Measurements from ENCODE around the gene PSRC1.

Gene PSRC1

DNA sequence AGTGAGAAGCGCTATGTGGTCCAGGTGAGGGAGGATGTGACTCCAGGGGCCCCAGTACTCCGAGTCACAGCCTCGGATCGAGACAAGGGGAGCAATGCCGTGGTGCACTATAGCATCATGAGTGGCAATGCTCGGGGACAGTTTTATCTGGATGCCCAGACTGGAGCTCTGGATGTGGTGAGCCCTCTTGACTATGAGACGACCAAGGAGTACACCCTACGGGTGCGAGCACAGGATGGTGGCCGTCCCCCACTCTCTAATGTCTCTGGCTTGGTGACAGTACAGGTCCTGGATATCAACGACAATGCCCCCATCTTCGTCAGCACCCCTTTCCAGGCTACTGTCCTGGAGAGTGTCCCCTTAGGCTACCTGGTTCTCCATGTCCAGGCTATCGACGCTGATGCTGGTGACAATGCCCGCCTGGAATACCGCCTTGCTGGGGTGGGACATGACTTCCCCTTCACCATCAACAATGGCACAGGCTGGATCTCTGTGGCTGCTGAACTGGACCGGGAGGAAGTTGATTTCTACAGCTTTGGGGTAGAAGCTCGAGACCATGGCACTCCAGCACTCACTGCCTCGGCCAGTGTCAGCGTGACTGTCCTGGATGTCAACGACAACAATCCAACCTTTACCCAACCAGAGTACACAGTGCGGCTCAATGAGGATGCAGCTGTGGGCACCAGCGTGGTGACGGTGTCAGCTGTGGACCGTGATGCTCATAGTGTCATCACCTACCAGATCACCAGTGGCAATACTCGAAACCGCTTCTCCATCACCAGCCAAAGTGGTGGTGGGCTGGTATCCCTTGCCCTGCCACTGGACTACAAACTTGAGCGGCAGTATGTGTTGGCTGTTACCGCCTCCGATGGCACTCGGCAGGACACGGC is 31.4 kb downstream of the PSRC1 start:
- H3K4me3 ChIP-seq (ENCODE audit: control insufficient read depth, low read depth, low read length) = no peak overlapping the region
- no peak for DNase-seq (ENCODE audit: low read depth)
- TF ChIP-seq, protein P1, sequence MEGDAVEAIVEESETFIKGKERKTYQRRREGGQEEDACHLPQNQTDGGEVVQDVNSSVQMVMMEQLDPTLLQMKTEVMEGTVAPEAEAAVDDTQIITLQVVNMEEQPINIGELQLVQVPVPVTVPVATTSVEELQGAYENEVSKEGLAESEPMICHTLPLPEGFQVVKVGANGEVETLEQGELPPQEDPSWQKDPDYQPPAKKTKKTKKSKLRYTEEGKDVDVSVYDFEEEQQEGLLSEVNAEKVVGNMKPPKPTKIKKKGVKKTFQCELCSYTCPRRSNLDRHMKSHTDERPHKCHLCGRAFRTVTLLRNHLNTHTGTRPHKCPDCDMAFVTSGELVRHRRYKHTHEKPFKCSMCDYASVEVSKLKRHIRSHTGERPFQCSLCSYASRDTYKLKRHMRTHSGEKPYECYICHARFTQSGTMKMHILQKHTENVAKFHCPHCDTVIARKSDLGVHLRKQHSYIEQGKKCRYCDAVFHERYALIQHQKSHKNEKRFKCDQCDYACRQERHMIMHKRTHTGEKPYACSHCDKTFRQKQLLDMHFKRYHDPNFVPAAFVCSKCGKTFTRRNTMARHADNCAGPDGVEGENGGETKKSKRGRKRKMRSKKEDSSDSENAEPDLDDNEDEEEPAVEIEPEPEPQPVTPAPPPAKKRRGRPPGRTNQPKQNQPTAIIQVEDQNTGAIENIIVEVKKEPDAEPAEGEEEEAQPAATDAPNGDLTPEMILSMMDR (IDR thresholded peaks at IDR 0.05; ENCODE audit: control insufficient read depth, insufficient read depth, low read depth, low read length, missing control alignments) = no peak

GRCh38 chr1:109250454-109251276 is 32.3 kb downstream of the PSRC1 start:
- TF ChIP-seq, protein P1 (IDR thresholded peaks at IDR 0.05; ENCODE audit: control insufficient read depth, insufficient read depth, low read depth, low read length, missing control alignments) = no peak
- no peak for DNase-seq (ENCODE audit: low read depth)
- no peak overlapping the region for H3K4me3 ChIP-seq (ENCODE audit: control insufficient read depth, low read depth, low read length)

- H3K4me3 ChIP-seq (ENCODE audit: control insufficient read depth, low read depth, low read length) = peak overlapping the region; percentile 26
- DNase-seq (ENCODE audit: low read depth) = no peak
- TF ChIP-seq, protein P1 (IDR thresholded peaks at IDR 0.05; ENCODE audit: control insufficient read depth, insufficient read depth, low read depth, low read length, missing control alignments) = no peak
These were observed 33.1 kb downstream of the PSRC1 start for GRCh38 chr1:109249654-109250401.

DNA sequence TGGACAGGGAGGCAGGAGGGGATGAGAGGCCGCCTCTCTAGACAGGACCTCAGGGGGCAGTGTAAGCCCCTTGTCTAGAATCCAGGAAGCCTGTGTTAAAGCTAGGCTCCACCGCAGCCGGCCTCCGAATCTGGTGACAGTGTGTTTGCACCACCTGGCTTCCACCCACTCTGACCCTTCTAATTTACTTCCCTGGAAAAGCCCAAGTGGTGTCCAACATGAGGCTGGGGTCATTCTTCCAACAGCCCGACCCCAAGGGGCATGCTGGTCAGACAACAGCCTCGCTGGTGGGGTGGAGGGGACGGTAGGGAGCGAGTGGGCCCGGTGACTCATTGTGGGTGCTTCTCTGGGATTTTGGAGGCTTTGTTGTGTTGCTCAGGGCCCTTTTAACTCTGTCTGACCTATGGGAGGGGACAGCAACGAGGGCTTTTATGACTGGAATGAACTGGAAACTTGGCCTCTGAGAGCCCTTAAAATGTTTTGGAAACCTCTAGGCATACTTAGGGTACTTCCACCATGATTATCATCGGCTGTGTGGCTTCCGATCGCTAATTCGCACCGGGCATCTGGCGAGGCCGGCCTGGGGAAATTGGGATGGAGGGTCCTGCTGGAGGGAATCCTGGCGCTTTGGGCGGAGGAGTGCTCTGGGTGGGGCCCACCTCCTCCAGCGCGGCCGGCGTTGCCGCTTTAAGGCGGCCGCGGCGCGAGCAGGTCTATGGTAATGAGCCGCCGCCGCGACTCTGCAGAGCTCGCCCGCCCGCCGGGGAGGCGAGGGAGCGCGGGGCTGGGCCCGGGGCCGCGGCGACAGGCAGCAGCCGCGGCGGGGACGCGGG is 33.9 kb downstream of the PSRC1 start, which contains the start of gene CELSR2:
Gene CELSR2, plus strand, starts transcription at position 743 of the 833 bp plus-strand sequence. CDS start 541 bp downstream, outside the sequence.
- H3K4me3 ChIP-seq (ENCODE audit: control insufficient read depth, low read depth, low read length) = peak within 1 kb of the TSS; percentile 26
- TF ChIP-seq, protein P1 (IDR thresholded peaks at IDR 0.05; ENCODE audit: control insufficient read depth, insufficient read depth, low read depth, low read length, missing control alignments) = no peak
- DNase-seq (ENCODE audit: low read depth) = no peak

DNA sequence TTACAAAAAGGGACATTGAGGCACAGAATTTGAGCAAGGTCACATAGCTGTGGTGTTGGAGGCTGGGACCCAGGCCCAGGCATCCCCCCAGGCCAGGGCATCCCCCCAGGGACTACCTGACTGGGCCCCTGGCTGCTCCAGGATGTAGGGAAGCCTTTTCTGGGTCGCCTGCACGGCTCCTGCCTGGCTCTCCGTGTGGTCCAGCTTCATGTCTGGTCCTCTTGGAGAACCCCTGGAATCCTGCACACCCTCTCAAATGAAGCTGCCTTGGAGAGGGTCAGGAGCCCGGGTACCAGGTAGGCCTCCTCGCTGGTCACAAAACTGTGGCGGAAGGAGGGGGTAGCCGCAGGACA is 34.5 kb downstream of the PSRC1 start:
- TF ChIP-seq, protein P1 (IDR thresholded peaks at IDR 0.05; ENCODE audit: control insufficient read depth, insufficient read depth, low read depth, low read length, missing control alignments) = no peak
- no peak for DNase-seq (ENCODE audit: low read depth)
- H3K4me3 ChIP-seq (ENCODE audit: control insufficient read depth, low read depth, low read length) = no peak overlapping the region
